GM08714 (cell line): ENCODE data around the gene FGF10.

Experiments used
- H3K4me3 ChIP-seq: fragments of 200-500 bp; sonication (Bioruptor generic); 2 replicates; pipeline ENCODE4 v1.5.1; 2014; ENCODE audit warnings: mild to moderate bottlenecking, low read length, inconsistent platforms
- ZNF274 ChIP-seq: IDR thresholded peaks from 2 replicates; pipeline ENCODE4 v1.6.1; 2012; ENCODE audit warnings: mild to moderate bottlenecking, low read depth, low read length

Gene FGF10

DNA sequence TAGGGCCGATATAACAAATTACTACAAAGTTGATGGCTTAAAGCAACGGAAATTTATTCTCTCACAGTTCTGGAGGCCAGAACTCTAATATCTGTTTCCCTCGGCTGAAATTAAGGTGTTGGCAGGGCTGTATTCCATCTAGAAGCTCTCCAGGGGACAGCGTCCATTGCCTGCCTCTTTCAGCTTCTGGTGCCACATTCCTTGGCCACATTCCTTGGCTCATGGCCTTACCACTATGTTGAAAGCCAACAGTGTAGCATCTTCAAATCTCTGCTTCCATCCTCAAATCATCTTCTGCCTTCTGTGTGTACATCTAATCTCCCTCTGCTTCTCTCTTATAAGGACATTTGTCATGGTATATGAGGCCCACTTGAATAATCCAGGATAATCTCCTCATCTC, 17.2 kb downstream of the FGF10 start:
- TF ChIP-seq ZNF274, result no peak
- H3K4me3 ChIP-seq, result no peak overlapping the region

GRCh38 chr5:44367203-44367602, 22.0 kb downstream of the FGF10 start:
- TF ChIP-seq ZNF274, result no peak
- H3K4me3 ChIP-seq, result no peak overlapping the region

DNA sequence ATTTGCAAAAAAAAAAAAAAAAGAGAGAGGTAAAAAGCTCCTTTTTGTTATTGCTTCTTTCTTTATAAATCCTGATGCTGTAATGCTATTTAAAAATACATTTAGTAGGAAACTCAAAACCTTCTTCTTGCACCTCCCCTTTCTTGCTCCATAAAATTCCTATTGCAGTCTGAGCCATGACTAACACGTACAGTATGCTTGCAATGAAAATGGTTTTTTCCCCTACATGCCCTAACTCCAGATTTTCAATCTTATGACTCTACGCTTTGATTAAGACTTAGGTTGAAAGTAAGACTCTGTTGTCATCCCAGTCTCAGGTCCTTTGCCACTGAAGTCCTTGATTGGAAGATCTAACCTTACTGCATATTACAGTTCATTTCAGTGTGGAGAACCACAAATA, 23.9 kb downstream of the FGF10 start:
- no peak overlapping the region for H3K4me3 ChIP-seq
- TF ChIP-seq ZNF274, result no peak

GRCh38 chr5:44364097-44364496, 25.1 kb downstream of the FGF10 start:
- H3K4me3 ChIP-seq, result no peak overlapping the region
- no peak for TF ChIP-seq ZNF274

- TF ChIP-seq ZNF274, result no peak
- H3K4me3 ChIP-seq, result no peak overlapping the region
Observed at GRCh38 chr5:44361342-44362001, 27.7 kb downstream of the FGF10 start.

DNA sequence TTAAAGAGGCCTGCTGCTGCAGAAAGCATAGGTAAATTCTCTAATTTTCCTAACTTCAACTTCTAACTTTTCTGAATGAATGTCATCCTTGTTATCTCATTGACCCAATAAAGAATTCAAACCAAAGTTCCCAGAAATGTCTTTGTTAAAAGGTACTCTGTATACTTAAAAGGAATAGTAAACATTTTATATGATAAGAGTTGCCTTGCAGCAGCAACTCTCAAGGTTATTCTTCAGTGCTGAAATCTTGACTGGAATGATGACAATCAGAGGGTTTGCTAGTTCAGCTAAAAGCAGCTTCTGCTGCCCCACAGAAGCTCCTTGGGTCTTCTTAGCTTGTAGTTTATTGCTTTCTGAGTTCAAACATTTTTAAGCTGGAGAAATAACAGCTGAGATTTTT, 28.3 kb downstream of the FGF10 start:
- TF ChIP-seq ZNF274, result no peak
- H3K4me3 ChIP-seq, result no peak overlapping the region

- no peak for TF ChIP-seq ZNF274
- H3K4me3 ChIP-seq, result no peak overlapping the region
Observed at GRCh38 chr5:44358421-44358820, 30.8 kb downstream of the FGF10 start.

GRCh38 chr5:44356231-44356630, 33.0 kb downstream of the FGF10 start:
- H3K4me3 ChIP-seq, result no peak overlapping the region
- no peak for TF ChIP-seq ZNF274

- TF ChIP-seq ZNF274, result no peak
- no peak overlapping the region for H3K4me3 ChIP-seq
Observed at GRCh38 chr5:44345871-44346270, 43.3 kb downstream of the FGF10 start.

DNA sequence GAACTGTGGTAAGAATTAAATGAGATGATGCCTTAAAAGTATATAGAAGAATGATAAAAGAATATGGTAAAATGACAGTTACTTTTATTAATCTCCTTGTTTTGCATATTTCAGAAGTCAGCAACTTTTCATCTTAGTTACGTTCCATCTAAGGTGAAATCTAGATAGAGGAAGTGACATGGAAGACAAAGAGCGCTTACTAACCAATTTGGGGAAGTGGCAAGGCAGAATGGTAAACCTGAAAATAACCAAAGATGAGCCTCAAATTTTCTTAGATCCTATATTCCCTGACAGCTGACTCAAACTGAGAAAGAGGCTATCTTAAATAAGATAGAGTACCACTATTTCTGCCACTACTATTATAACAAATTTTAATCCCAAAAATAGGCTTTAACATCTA, 52.5 kb downstream of the FGF10 start:
- no peak overlapping the region for H3K4me3 ChIP-seq
- TF ChIP-seq ZNF274, result no peak

GRCh38 chr5:44334622-44335021, 54.6 kb downstream of the FGF10 start:
- H3K4me3 ChIP-seq, result no peak overlapping the region
- no peak for TF ChIP-seq ZNF274

DNA sequence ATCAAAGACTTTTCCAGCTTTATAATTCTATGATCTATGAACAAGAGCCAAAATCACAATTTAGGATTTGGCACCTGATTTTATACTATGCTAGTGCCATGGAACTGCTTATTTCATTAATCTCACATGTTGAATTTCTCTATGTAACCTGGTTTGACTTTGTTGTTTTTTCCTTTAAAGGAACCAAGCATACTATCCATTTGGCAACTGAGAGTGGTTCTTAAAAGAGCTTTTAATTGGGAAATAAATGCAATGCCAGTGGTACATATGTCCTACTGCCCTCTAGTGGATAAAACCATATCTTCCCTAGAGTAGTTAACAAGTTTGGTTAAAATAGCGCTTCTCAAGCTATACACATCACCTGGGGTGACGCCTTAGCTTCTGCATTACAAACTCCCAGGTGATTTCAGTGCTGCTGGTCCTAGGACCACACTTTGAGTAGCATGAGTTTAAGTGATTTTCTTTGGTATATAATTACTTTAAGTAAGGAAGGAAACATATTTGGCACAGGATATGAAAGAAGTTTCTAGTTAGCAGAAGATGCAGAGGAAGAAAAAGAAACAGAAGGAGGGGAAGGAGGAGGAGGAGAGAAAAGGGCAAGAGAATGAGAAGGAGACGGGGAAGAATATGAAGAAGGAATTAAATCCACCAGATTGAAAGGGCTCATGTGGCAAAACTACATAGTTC, 56.8 kb downstream of the FGF10 start:
- H3K4me3 ChIP-seq, result no peak overlapping the region
- no peak for TF ChIP-seq ZNF274

- H3K4me3 ChIP-seq, result no peak overlapping the region
- TF ChIP-seq ZNF274, result no peak
Observed at GRCh38 chr5:44331471-44332050, 57.7 kb downstream of the FGF10 start.

GRCh38 chr5:44329716-44330115, 59.5 kb downstream of the FGF10 start:
- no peak overlapping the region for H3K4me3 ChIP-seq
- TF ChIP-seq ZNF274, result no peak

DNA sequence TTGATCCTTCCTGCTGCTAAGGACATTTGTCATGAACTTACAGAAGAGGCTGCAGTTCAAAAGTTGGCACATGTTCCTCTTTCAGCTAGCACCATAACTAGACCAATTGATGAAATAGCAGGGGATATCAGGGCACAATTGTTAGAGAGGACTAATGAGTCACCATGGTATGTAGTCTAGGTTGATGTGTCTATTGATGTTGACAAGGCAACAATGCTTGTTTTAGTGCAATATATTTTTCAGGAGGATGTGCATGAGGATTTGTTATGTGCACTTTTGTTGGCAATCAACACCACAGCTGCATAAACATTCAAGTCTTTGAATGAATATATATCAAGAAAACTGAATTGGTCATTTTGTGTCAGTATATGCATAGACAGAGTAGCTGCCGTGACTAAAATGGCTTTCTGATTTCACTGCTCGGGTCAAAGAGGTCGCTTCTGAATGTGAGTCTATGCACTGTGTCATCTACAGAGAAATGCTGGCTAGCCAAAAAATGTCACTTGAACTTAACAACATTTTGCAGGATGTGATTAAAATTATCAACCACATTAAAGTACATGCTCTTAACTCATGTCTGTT, 68.0 kb downstream of the FGF10 start:
- TF ChIP-seq ZNF274, result no peak
- H3K4me3 ChIP-seq, result no peak overlapping the region
